GM15510 (cell line): ENCODE results near the gene SLC29A2.

Source experiments
- POLR2A ChIP-seq: IDR thresholded peaks from 3 replicates; pipeline ENCODE4 v1.6.1; 2011; ENCODE audit warnings: borderline replicate concordance; ENCODE audit not compliant: insufficient read length; ENCODE audit errors: extremely low read depth

The SLC29A2 gene

GRCh38 chr11:66340596-66341501 is 30.7 kb downstream of the SLC29A2 start:
- TF ChIP-seq POLR2A, result no peak

- TF ChIP-seq POLR2A, result no peak
These were observed 31.7 kb downstream of the SLC29A2 start for GRCh38 chr11:66339686-66340483.

GRCh38 chr11:66339162-66339675 is 32.3 kb downstream of the SLC29A2 start:
- no peak for TF ChIP-seq POLR2A

DNA sequence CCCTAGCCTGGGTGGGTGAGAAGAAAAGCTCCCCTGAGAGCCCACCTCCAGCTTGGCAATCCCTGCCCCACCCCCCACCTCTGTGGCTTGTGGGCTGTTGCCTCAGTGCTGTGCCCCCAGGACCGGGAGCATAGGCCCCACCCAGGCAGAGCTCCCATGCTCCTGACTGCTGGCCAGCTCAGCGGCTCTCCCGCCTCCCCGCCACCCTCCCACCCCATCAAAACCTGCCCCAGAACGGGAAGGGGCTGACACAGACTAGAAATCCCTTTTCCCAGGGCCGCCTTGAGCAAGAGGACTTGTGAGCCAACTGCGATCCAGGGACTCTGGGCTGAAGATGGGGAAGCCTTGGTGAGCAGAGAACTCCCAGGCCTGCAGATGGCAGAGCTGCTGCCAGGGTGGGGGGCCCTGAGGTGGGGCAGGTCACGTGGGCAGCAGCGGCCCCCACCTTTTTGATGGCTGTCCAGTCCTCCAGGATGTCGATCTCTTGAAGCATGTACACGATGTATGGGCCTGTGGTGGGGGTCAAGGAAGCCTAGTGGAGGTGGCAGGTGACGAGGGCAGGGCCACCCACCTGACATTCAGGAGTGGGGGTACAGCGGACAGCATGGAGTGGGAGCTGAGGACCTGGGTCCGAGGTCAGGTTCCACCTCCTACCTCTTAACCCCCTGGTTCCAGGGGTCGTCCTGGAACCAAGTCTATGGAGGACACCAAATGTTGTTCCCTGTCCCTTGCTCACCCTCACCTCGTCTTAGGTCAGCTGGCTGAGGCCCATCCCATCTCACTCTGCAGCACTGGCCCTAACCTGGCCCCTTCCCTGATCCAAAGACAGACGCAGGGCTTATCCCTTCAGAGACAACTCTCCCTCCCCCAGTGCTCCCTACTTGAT is 33.0 kb downstream of the SLC29A2 start:
- TF ChIP-seq POLR2A, result no peak

DNA sequence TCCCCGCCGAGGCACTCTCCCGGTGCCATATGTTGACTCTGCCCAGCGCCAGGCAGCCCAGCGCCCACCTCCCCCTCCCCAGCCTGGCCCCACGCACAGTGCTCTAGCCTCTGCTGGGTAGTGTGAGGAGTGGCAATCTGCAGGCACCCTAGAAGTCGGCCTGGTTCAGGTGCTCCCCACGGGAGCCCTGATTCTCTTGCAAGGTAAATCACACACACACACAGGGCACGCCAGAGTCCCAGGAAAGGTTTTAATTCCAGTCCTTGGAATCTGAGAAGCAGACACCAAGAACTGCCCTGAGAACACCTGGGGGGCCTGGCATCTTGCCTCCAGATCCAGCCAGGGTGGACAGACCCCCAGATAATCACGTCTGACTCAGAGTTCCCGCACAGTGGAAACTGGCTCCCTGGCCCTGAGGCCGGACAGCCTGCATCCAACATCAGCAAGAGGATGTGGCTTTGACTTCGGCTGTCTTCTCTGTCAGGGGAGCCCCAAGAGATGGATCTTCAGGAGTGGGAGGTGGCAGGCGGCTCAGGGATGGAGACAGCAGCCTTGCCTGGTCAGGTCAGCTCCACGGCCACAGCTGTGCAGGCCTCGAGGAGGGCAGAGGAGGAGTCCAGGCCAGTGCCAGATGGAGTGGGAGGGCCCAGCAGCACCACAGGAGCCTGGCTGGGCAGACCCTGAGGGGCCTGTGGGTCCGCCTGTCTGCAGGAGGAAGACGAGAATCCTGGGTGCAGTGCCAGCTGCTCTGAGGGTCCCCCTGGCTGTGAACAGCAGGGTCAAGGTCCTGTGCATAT is 34.3 kb downstream of the SLC29A2 start:
- no peak for TF ChIP-seq POLR2A

DNA sequence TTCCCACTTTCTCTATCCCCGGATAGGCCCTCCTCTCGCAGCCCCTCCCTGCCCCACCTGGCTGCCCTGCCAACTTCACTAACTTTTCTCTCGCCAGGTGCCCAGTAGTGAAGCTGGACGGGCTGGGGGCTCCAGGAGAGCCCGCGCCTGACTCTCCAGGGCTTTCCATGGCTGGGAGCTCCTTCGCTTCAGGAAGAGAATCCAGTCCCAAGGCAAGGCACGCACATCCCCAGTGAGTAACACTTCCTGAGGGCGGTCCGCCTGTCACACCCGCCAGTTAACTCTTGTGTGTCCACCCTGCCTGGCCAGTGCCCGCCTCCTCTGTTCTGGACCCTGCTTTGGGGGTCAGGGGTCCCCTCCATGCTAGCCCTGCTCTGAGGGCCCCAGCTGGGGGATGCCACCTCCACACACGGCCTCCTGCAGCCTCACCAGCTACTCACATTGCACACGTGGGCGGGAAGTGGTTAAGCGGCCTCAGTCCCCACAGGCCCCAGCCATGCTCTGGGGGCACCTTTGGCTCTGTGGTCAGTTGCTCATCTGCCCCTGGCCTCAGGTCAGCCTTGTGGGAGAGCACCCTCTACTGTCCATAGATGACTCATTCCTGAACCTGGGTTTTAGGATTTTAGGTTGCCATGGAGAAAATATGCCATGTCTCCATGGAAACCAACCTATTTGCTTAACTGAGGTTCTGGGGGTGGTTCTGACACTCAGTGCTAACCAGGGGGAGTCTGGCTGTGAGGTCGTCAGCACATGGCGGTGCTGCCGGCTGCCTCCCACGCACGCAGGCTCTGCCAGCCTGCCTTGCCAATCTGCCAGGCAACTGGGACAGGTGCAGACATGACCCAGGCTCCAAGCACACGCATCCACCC is 35.1 kb downstream of the SLC29A2 start, which contains the start of gene RIN1:
TSS of gene RIN1 (minus strand) at position 201 of the 869 bp plus-strand sequence. CDS start at position 169, 32 bp downstream.
- TF ChIP-seq POLR2A, result no peak

DNA sequence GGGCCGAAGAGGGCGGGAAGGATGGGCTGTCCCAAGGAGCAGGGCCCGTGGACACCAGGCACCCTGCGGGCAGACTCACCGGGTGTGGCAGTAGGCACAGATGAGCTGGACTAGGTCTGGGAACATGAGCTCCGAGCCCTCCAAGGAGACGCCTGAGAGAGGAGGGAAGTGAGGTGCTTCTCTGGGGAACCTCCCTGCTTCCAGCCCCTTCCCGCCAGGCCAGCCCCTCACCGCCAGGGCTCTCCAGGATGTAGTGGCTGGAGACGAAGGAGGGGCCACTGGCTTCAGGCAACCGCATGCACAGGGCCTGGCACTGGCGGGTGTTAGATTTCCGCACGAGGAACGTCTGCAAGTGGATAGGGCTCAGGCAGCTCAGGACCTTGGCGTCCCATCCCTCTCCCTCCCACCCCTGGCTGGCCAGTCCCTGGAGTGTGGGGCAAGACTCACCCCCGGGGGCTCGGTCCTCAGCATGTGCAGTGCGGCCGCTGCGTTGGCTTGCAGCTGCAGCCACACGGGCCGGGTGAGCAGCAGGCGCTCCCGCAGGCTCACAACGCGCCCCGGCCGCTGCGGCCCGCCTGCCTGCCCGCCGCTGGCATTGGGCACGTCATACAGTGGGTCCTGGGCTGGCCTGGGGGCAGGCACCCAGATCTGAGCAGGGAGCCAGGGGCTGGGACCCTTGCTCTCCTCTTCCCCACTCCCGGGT is 35.9 kb downstream of the SLC29A2 start:
- TF ChIP-seq POLR2A, result no peak

- TF ChIP-seq POLR2A, result no peak
These were observed 36.7 kb downstream of the SLC29A2 start for GRCh38 chr11:66334605-66335442.

DNA sequence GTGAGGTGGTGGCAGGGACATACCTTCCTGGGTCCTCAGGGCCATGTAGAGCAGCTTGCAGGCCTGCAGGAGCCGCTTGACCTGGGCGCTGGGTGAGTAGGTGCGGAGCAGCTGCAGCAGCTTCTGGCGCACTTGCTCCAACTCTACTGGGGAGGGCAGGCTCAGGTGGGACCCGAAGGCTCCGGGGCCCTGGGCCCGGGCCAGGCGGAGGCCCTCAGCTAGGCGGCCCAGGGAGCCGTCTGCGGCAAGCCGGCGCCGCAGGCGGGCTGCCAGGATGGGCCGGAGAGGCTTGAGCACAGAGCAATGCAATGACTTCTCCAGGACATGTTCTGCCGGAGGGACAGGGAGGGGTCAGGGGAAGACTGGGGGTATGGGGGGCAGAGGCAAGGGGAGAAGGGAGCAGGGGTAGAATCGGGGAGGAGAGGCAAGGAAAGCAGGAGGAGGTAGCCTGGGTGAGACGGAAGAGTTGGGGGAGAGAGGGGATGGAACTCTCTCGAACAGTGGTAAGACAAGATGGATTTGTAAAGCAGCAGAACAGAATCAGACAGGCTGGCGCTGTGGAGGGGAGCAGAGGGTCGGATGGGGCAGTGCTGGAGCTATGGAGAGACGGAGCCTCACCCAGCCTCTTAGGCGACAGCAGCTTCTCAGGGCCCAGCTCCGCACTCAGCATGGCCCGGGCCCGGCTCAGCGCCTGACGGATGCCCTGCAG is 37.5 kb downstream of the SLC29A2 start:
- TF ChIP-seq POLR2A, result no peak

DNA sequence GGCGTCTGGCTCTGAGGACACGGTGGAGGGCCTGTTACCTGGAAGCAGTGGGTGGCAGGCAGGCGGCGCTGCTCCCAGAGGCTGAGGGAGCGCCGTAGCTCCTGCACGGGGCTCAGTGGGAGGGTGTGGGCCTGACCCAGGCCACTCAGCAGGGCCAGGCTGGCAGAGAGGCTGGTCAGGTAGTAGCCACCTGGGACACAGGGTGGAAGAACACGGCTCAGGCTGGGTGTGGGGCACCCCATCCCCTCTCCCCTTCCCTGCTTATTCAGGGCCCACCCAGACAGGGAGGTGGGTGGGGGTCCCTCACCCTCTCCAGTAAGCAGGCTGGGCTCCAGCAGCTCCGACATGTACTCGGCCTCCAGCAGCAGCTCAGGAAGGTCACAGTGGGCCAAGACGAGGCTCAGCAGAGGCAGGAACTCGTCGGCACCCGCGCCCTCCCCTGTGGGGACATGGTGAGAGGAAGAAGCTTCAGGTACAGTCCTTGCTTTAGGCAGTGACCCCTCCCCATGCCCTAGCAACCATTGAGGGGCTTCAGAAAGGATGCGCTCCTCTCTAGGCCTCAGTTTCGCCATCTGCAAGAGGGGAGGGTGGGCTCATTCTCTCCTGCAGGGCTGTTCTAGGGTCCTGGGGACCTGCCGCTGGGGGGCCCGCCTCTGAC is 38.2 kb downstream of the SLC29A2 start:
- no peak for TF ChIP-seq POLR2A
